Fibroblast of villous mesenchyme (primary cell): ENCODE measurements around the gene AQP7. TPM values are rescaled to one million over a fixed set of nuclear protein-coding genes. Genes with fewer than 3 reads are reported as not detected.
"Not testable (repeated sequence)": the region's sequence is repeated elsewhere in the genome, so short reads cannot be mapped to it uniquely, and the experiment has no call there.

ENCODE experiments used
- DNase-seq: peaks from one replicate; pipeline ENCODE4 v3.0.0-alpha.2; 2010; ENCODE audit warnings: low read depth
- H3K4me3 ChIP-seq: 2 replicates; pipeline ENCODE4 v1.5.1; 2011; ENCODE audit warnings: low read depth, mild to moderate bottlenecking, low read length
- CTCF ChIP-seq: IDR thresholded peaks from 2 replicates; pipeline ENCODE4 v1.5.1; 2012; ENCODE audit warnings: low read depth, mild to moderate bottlenecking, low read length; ENCODE audit not compliant: insufficient read depth
- total RNA-seq: library from RNA; depleted of rRNA; stranded (reverse); fragments of >200 nt; gene quantifications from 2 replicates; pipeline ENCODE4 v1.2.3, GENCODE V29; 2012

Gene AQP7
- total RNA-seq, 1 donor, result not detected

DNA sequence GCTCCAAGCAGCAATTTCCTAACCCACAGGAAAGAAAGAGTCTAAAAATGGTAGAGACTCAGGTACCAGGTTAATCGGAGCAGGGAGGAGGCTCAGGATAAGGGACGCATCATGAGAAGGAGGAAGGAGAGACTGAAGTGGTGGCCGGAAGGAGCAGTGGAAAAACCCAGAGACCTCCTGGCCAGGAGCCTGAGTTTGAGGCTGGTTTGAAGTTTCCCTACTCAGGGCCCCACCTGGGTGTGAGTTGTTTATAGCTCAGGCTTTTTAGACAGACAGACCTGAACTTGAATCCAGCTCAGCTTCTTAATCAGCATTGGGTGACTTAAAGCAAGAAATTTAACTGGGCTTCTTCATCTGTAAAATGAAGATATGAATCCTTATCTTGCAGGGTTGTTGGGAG, 11.9 kb upstream of the AQP7 start:
- no peak for DNase-seq
- TF ChIP-seq CTCF, result no peak
- H3K4me3 ChIP-seq, result no peak overlapping the region

GRCh38 chr9:33408087-33408486, 5.7 kb upstream of the AQP7 start:
- no peak overlapping the region for H3K4me3 ChIP-seq
- DNase-seq, result no peak
- no peak for TF ChIP-seq CTCF

DNA sequence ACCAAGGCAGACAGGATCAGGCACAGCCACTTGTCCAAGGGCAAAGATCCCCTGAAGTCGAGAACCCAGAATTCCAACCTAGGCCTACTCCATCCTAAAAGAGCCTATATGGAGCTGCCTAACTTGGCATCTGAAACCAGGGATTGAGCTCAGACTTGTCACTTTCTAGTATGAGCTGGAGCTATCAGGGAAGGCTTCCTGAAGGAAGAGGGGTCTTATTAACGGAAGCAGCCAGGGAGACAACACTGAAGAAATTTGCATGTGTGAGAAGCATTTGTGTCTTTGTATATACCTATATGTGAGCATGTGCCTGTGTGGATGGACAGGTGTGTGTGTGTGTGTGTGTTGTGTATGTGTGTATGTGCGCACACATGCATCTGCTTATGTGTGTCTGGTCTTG, 4.7 kb upstream of the AQP7 start:
- no peak for TF ChIP-seq CTCF
- H3K4me3 ChIP-seq, result no peak overlapping the region
- DNase-seq, result no peak

DNA sequence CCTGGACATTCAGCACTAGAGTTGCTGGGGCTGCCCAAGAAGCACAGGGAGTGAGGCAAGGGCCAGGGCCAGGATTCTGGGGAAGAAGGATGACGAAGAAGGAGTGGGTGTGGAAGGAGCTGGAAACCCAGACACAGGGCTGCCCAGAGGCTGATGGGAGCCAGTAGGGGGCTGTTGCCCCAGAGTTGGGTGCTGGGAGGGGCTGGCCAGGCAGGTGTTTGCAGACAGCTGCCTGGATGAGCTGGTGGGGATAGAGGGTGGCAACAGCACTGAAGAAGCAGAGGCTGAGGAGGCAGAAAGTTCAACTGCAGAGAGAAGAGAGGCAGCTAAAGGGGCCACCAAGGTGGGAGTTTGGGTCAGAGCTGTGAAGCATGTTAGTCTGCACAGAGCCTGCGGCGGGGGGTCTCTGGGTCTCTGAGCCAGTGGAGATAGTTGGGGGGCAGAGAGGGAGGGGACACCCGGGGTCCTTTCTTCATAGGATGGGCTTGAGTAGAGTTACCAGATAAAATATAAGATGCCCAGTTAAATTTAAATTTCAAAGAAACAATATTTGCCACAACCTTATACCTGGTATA, 2.5 kb upstream of the AQP7 start:
- H3K4me3 ChIP-seq, result no peak overlapping the region
- no peak for DNase-seq
- TF ChIP-seq CTCF, result no peak

GRCh38 chr9:33403941-33404787, 1.8 kb upstream of the AQP7 start:
- H3K4me3 ChIP-seq, result no peak overlapping the region
- no peak for TF ChIP-seq CTCF
- DNase-seq, result no peak

- not testable (repeated sequence) for H3K4me3 ChIP-seq, DNase-seq
Measured at GRCh38 chr9:33401809-33402208, 559 bp downstream of the AQP7 start.

DNA sequence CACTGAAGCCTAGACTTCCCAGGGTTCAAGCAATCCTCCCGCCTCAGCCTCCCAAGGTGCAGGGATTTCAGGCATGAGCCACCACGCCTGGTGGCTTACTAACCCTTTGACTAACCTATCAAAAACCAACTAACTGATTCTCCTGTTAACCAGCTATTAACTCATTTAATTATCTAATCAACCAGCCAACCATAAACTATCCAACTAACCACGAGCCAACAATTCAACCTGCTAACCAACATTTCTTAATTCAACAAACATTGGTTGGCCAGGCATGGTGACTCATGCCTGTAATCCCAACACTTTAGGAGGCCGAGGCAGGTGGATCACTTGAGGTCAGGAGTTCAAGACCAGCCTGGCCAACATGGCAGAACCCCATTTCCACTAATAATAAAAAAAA, 3.3 kb downstream of the AQP7 start:
- not testable (repeated sequence) for H3K4me3 ChIP-seq, DNase-seq

- not testable (repeated sequence) for DNase-seq, H3K4me3 ChIP-seq
Measured at GRCh38 chr9:33397801-33398200, 4.6 kb downstream of the AQP7 start.

DNA sequence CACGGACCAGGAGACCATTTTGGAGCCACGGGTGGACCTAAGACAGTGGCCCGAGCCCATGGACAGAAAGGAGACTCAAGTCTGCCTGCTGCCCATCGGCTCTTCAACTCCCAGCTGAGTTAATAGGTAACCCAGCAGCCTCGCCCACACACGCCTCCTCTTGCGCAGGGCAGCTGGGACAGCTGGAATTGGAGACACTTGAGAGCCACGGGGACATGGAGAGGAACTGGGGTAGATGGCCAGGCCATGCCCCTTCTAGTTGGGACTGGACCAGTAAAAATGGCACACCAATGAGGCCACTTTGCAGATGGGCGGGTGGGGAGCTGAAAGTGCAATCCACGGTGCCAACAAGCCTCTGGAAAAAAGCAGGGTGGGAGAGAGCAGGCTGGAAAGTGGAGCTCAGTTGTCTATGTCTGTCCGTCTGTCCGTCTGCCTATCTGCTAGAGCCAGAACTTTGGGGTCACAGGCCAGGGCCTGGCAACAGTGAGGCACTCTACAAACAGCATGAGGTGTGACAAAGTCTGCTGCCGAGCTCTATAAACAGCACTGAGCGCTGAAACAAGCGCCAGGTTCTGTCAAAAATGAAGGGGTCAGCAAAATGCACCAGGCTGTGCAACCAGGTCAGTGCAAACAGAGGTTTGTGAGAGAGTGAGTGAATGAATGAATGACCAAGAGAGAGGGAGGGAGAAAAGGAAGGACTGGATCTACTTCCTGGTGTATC, 7.0 kb downstream of the AQP7 start:
- not testable (repeated sequence) for DNase-seq

GRCh38 chr9:33393986-33394385, 8.4 kb downstream of the AQP7 start:
- not testable (repeated sequence) for H3K4me3 ChIP-seq, DNase-seq

More for the DNA sequence above, 7.0 kb downstream of the AQP7 start:
- not testable (repeated sequence) for H3K4me3 ChIP-seq
